ENCODE data around the gene FIG4. TPM values are rescaled to one million over a fixed set of nuclear protein-coding genes. Genes with fewer than 3 reads are reported as not detected.
"Not testable (repeated sequence)": the region's sequence is repeated elsewhere in the genome, so short reads cannot be mapped to it uniquely, and the experiment has no call there.

FIG4 gene
- total and polyA plus RNA-seq, 2 experiments from 2014 or later, result 8.8 to 11.5 TPM

DNA sequence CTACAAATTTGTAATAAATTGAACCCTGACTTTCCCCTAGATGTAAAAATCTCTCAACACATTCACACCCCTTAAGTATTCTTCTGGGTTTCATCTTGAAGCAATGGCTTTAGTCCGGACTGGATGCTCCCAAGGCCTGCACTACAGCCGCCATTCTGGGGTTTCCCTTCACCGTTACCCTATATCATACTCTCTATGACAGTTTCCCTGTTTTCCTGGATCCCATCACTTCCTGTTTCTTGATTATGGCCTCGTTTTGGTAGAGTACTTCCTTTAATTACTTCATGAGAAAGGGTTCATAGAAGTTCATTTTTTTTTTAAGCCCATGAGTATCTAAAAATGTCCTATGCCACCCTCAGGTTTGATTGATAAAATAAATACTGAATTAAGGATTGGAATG, 11.7 kb downstream of the FIG4 start:
- 82 to 86% methylated on average over 4 of the region's 4 CpGs for whole genome bisulfite sequencing, 2 experiments (ENCODE audit: low coverage in 1 of 2, low lambda C conversion rate in 2 of 2, missing lambda C conversion rate in 2 of 2)
- Histone ChIP-seq H3K4me3 (no peak overlapping the region), H3K9me3 (ENCODE audit: low read depth) (no peaks in the 10 kb centered on the region), H2AFZ (no peak overlapping the region), H3K9me2 (ENCODE audit: insufficient read depth) (no peaks in the 10 kb centered on the region), H3K79me2 (ENCODE audit: insufficient read depth) (peaks cover 12% of the 10 kb centered on the region; the same call in 1 of the 2 replicates), H3K27me3 (replicated peaks; ENCODE audit: insufficient read depth) (no peaks in the 10 kb centered on the region), H3F3A (ENCODE audit: insufficient read depth) (no peaks in the 10 kb centered on the region), H3K4me2 (ENCODE audit: unreplicated experiment) (no peak overlapping the region), H3K4me1 (ENCODE audit: insufficient read depth) (no peaks in the 10 kb centered on the region), H3K9ac (no peak overlapping the region), H3K27ac (no peak overlapping the region), H4K20me1 (ENCODE audit: insufficient read depth) (no peaks in the 10 kb centered on the region), H3K36me3 (ENCODE audit: low read depth) (no peaks in the 10 kb centered on the region)
- in situ Hi-C loops (cut with MboI), result loop anchor here (10.0 kb wide), 1 partner anchor 692 kb away; no protein-coding TSS in a partner anchor
- TF ChIP-seq EZH2 (IDR thresholded peaks at IDR 0.05; ENCODE audit: insufficient read depth, poor library complexity, severe bottlenecking), result no peak
- no peak for TF ChIP-seq EZH2phosphoT487 (IDR thresholded peaks at IDR 0.05; ENCODE audit: insufficient read depth, low read depth)
- DNase-seq, result no peak

DNA sequence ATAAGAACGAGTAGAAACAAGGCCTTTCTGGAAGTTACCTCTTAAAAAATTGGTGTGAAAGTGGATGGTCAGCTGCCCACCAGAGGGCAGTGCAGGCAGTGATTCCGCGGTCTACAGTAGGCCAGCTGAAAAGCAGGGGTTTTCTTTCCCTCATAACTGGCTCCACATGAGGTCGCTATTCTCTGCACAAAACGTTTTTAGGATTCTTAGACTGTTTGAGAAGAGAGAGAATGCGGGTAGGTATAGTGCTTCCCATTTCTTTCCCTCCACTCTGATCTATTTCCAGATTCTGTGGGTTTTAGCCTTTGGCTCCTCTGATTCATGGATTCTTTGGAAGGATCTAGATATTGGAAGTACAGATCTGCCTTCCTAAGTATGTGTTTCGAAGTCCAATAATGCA, 14.2 kb downstream of the FIG4 start:
- H2AFZ ChIP-seq, result peak overlapping the region; percentile 26; the same call in 1 of the 2 replicates
- H3K9me2 ChIP-seq (ENCODE audit: insufficient read depth), result no peaks in the 10 kb centered on the region
- H3K27me3 ChIP-seq (replicated peaks; ENCODE audit: insufficient read depth), result no peaks in the 10 kb centered on the region
- H3K9me3 ChIP-seq (ENCODE audit: low read depth), result no peaks in the 10 kb centered on the region
- in situ Hi-C loops (cut with MboI), result loop anchor here (10.0 kb wide), 1 partner anchor 690 kb away; no protein-coding TSS in a partner anchor
- no peak overlapping the region for H3K4me2 ChIP-seq (ENCODE audit: unreplicated experiment)
- 18 to 19% methylated on average over 7 of the region's 7 CpGs for WGBS, 2 experiments (ENCODE audit: low coverage in 1 of 2, low lambda C conversion rate in 2 of 2, missing lambda C conversion rate in 2 of 2)
- no peaks in the 10 kb centered on the region for H3K36me3 ChIP-seq (ENCODE audit: low read depth)
- TF ChIP-seq EZH2 (IDR thresholded peaks at IDR 0.05; ENCODE audit: insufficient read depth, poor library complexity, severe bottlenecking), result no peak
- no peak for TF ChIP-seq EZH2phosphoT487 (IDR thresholded peaks at IDR 0.05; ENCODE audit: insufficient read depth, low read depth)
- no peaks in the 10 kb centered on the region for H3K4me1 ChIP-seq (ENCODE audit: insufficient read depth)
- peak; percentile 91 for DNase-seq
- H3K9ac ChIP-seq, result no peak overlapping the region
- no peak overlapping the region for H3K27ac ChIP-seq
- no peak overlapping the region for H3K4me3 ChIP-seq
- H3K79me2 ChIP-seq (ENCODE audit: insufficient read depth), result no peaks in the 10 kb centered on the region
- no peaks in the 10 kb centered on the region for H3F3A ChIP-seq (ENCODE audit: insufficient read depth)
- no peaks in the 10 kb centered on the region for H4K20me1 ChIP-seq (ENCODE audit: insufficient read depth)

DNA sequence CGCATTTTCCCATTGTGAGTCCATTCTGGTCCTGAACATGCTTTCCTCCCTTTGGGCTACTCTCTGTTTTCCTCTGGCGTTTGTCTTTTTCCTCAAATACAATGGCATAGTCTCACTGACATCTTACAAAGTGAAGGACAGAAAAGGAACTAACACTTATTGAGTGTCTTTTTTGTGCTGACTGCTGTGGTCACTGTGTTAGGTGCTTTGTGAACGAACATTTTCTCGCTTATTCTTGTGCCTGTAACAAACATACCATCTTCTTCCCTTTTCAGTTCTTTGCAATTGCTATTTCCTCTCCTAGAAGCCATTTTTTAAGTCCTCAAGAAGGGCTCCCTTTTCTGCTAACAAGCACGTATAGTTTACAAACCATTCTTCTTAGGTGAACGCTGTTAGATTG, 15.4 kb downstream of the FIG4 start:
- H2AFZ ChIP-seq, result no peak overlapping the region
- H3K4me1 ChIP-seq (ENCODE audit: insufficient read depth), result no peaks in the 10 kb centered on the region
- H3F3A ChIP-seq (ENCODE audit: insufficient read depth), result no peaks in the 10 kb centered on the region
- 94 to 96% methylated on average over 6 of the region's 6 CpGs for whole genome bisulfite sequencing, 2 experiments (ENCODE audit: low coverage in 1 of 2, low lambda C conversion rate in 2 of 2, missing lambda C conversion rate in 2 of 2)
- H3K27ac ChIP-seq, result no peak overlapping the region
- no peaks in the 10 kb centered on the region for H4K20me1 ChIP-seq (ENCODE audit: insufficient read depth)
- H3K9ac ChIP-seq, result no peak overlapping the region
- DNase-seq, result no peak
- H3K4me3 ChIP-seq, result no peak overlapping the region
- TF ChIP-seq EZH2 (IDR thresholded peaks at IDR 0.05; ENCODE audit: insufficient read depth, poor library complexity, severe bottlenecking), result no peak
- no peak for TF ChIP-seq EZH2phosphoT487 (IDR thresholded peaks at IDR 0.05; ENCODE audit: insufficient read depth, low read depth)
- H3K9me3 ChIP-seq (ENCODE audit: low read depth), result no peaks in the 10 kb centered on the region
- no peaks in the 10 kb centered on the region for H3K27me3 ChIP-seq (replicated peaks; ENCODE audit: insufficient read depth)
- H3K4me2 ChIP-seq (ENCODE audit: unreplicated experiment), result no peak overlapping the region
- in situ Hi-C loops (cut with MboI), result loop anchor here (10.0 kb wide), 1 partner anchor 688 kb away; no protein-coding TSS in a partner anchor
- no peaks in the 10 kb centered on the region for H3K9me2 ChIP-seq (ENCODE audit: insufficient read depth)
- peaks cover 7% of the 10 kb centered on the region; the same call in 1 of the 2 replicates for H3K79me2 ChIP-seq (ENCODE audit: insufficient read depth)
- no peaks in the 10 kb centered on the region for H3K36me3 ChIP-seq (ENCODE audit: low read depth)

DNA sequence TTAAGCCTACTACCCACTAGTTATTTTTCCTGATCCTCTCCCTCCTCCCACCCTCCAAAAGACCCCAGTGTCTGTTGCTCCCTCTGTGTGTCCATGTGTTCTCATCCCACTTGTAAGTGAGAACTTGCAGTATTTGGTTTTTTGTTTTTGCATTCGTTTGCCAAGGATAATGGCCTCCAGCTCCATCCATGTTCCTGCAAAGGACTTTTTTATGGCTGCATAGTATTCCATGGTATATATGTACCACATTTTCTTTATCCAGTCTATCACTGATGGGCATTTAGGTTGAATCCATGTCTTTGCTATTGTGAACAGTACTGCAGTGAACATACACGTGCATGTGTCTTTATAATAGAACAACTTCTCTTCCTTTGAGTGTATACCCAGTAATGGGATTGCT, 17.0 kb downstream of the FIG4 start:
- not testable (repeated sequence) for H3K4me2 ChIP-seq (ENCODE audit: unreplicated experiment); H3K79me2 ChIP-seq (ENCODE audit: insufficient read depth); H3K27me3 ChIP-seq (replicated peaks; ENCODE audit: insufficient read depth); H3K9ac ChIP-seq; H3K27ac ChIP-seq; H3K4me3 ChIP-seq; H3K4me1 ChIP-seq (ENCODE audit: insufficient read depth); H2AFZ ChIP-seq; DNase-seq; H3K9me2 ChIP-seq (ENCODE audit: insufficient read depth); H4K20me1 ChIP-seq (ENCODE audit: insufficient read depth); H3K36me3 ChIP-seq (ENCODE audit: low read depth); H3K9me3 ChIP-seq (ENCODE audit: low read depth); H3F3A ChIP-seq (ENCODE audit: insufficient read depth)
- in situ Hi-C loops (cut with MboI), result loop anchor here (10.0 kb wide), 1 partner anchor 687 kb away; no protein-coding TSS in a partner anchor
- 50 to 75% methylated on average over 2 of the region's 2 CpGs for WGBS, 2 experiments (ENCODE audit: low coverage in 1 of 2, low lambda C conversion rate in 2 of 2, missing lambda C conversion rate in 2 of 2)

DNA sequence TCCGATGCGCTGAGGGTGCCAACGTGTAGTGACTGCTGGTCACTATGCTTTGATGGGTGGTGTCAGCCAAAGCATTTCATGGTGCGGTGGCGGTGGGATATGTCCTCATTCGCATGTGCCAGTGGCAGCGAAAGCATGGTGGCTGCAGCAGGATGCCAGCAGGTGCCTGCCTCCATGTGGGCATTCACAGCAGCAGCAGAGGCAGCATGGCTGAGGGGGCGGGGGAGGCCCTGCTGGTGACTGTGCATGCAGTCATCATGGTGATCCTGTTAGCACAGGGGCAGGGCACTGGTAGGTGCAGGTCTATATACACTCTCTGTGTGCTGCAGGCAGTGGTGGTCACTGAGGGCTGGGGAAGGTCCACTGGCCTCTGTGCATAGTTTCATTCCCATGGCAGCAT, 22.0 kb downstream of the FIG4 start:
- H3K4me2 ChIP-seq (ENCODE audit: unreplicated experiment), result no peak overlapping the region
- 0 out of 2 replicates have a peak, but pooled peaks cover 4% of the 10 kb centered on the region for H3F3A ChIP-seq (ENCODE audit: insufficient read depth)
- H3K27me3 ChIP-seq (replicated peaks; ENCODE audit: insufficient read depth), result no peaks in the 10 kb centered on the region
- no peak for TF ChIP-seq EZH2phosphoT487 (IDR thresholded peaks at IDR 0.05; ENCODE audit: insufficient read depth, low read depth)
- WGBS, 2 experiments (ENCODE audit: low coverage in 1 of 2, low lambda C conversion rate in 2 of 2, missing lambda C conversion rate in 2 of 2), result 94 to 100% methylated on average over 8 of the region's 8 CpGs
- no peaks in the 10 kb centered on the region for H3K9me3 ChIP-seq (ENCODE audit: low read depth)
- H3K4me1 ChIP-seq (ENCODE audit: insufficient read depth), result no peaks in the 10 kb centered on the region
- no peaks in the 10 kb centered on the region for H3K9me2 ChIP-seq (ENCODE audit: insufficient read depth)
- in situ Hi-C loops (cut with MboI), result loop anchor here (5.0 kb wide), 1 partner anchor 324 kb away; no protein-coding TSS in a partner anchor
- DNase-seq, result peak; percentile 20
- H4K20me1 ChIP-seq (ENCODE audit: insufficient read depth), result no peaks in the 10 kb centered on the region; the same call in 1 of the 2 replicates
- no peak overlapping the region for H3K27ac ChIP-seq
- no peak overlapping the region for H2AFZ ChIP-seq
- peaks cover 7% of the 10 kb centered on the region; the same call in 1 of the 2 replicates for H3K79me2 ChIP-seq (ENCODE audit: insufficient read depth)
- no peaks in the 10 kb centered on the region for H3K36me3 ChIP-seq (ENCODE audit: low read depth)
- no peak overlapping the region for H3K9ac ChIP-seq
- H3K4me3 ChIP-seq, result no peak overlapping the region
